Measurements from ENCODE around the gene ERICH6. TPM values are rescaled to one million over a fixed set of nuclear protein-coding genes. Genes with fewer than 3 reads are reported as not detected.

Gene ERICH6
- not detected in 3 replicates for total RNA-seq
- long read RNA-seq, result 0 reads

DNA sequence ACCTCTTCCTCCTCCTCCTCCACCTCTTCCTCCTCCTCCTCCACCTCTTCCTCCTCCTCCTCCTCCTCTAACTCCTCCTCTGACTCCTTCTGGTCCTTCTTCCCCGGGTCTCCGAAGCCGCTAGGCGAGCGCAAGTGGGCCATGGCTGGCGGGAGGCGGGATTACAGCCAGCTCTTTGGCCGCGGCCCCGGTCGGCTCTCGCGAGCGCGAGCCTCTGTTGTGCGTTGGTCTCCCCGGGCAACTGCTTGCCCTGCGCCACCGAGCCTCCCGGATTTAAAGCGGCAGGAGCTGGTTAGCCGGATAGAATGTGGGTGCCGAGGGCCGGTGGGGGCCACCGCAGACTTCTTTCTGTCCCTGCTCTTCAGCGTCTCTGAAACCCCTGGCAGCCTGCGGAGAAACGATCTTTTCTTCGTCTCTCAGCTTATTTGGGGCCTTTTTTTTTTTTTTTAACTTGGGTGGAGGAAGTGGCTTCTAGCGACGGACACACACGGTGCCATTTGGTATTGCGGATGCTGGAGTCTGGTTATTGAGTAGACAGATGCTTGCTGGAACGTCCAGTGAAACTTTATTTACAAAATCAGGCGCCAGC lies at the start of gene ERICH6:
Gene ERICH6, minus strand, starts transcription at position 165 of the 589 bp plus-strand sequence. Its CDS starts 22 bp downstream, at position 143.
- H3K4me3 Mint-ChIP-seq (ENCODE audit: unreplicated experiment), result peak within 1 kb of the TSS; percentile 93
- DNase-seq (ENCODE audit: low spot score), result peak; percentile 96
- peak within 1 kb of the TSS; percentile 94 for H3K27ac Mint-ChIP-seq (ENCODE audit: unreplicated experiment)
- TF ChIP-seq, protein P1, sequence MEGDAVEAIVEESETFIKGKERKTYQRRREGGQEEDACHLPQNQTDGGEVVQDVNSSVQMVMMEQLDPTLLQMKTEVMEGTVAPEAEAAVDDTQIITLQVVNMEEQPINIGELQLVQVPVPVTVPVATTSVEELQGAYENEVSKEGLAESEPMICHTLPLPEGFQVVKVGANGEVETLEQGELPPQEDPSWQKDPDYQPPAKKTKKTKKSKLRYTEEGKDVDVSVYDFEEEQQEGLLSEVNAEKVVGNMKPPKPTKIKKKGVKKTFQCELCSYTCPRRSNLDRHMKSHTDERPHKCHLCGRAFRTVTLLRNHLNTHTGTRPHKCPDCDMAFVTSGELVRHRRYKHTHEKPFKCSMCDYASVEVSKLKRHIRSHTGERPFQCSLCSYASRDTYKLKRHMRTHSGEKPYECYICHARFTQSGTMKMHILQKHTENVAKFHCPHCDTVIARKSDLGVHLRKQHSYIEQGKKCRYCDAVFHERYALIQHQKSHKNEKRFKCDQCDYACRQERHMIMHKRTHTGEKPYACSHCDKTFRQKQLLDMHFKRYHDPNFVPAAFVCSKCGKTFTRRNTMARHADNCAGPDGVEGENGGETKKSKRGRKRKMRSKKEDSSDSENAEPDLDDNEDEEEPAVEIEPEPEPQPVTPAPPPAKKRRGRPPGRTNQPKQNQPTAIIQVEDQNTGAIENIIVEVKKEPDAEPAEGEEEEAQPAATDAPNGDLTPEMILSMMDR (IDR thresholded peaks at IDR 0.05), result peak; percentile 43
- H3K27me3 Mint-ChIP-seq (ENCODE audit: low read depth), result no peaks in the 10 kb centered on the region
- H3K36me3 Mint-ChIP-seq (ENCODE audit: low read depth), result no peaks in the 10 kb centered on the region
- H3K9me3 Mint-ChIP-seq (ENCODE audit: low read depth), result peaks cover 3% of the 10 kb centered on the region
- H3K4me1 Mint-ChIP-seq (ENCODE audit: low read depth), result peaks cover 20% of the 10 kb centered on the region

DNA sequence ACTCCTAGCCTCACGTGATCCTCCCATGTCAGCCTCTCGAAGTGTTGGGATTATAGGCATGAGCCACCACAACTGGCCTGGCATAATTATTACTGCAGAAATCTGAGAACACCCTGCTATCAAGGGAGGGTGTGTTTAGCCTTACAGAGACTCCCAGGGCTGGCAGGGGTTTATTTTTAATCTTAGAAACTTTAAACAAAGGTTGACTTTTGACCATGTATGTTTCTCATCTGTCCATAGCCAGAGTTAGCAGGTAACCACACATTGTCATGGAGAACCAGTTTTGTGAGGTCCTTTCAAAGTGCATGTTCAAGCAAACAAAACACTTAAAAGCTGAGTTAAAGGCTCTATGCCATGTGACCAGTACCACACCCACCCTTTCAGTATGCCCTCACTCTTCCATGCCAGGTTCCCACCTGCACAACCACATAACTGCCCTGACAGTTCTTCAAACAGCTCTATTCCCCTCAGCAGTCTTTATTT lies 48.1 kb upstream of the ERICH6 start:
- H3K36me3 Mint-ChIP-seq (ENCODE audit: low read depth), result peaks cover 3% of the 10 kb centered on the region
- no peak for DNase-seq (ENCODE audit: low spot score)
- peaks cover 64% of the 10 kb centered on the region for H3K4me1 Mint-ChIP-seq (ENCODE audit: low read depth)
- TF ChIP-seq, protein P1 (IDR thresholded peaks at IDR 0.05), result no peak
- H3K4me3 Mint-ChIP-seq (ENCODE audit: unreplicated experiment), result no peak overlapping the region
- no peaks in the 10 kb centered on the region for H3K9me3 Mint-ChIP-seq (ENCODE audit: low read depth)
- H3K27ac Mint-ChIP-seq (ENCODE audit: unreplicated experiment), result peak overlapping the region; percentile 45
- no peaks in the 10 kb centered on the region for H3K27me3 Mint-ChIP-seq (ENCODE audit: low read depth)

DNA sequence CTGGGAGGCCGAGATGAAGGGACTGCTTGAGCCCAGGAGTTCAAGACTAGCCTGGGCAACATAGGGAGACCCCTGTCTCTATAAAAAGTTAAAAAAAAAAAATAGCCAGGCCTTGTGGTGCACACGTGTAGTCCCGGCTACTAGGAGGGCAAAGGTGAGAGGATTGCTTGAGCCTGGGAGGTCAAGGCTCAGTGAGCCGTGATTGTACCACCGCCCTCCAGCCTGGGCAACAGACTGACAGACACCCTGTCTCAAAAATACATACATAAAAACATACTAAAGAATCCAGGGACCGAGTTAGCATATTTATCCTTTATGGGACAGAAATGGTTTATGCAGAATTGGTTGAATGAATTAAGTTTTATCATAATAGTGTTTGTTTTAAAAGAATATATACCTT lies 45.5 kb upstream of the ERICH6 start:
- no peak for DNase-seq (ENCODE audit: low spot score)
- peak overlapping the region; percentile 83 for H3K27ac Mint-ChIP-seq (ENCODE audit: unreplicated experiment)
- peaks cover 2% of the 10 kb centered on the region for H3K36me3 Mint-ChIP-seq (ENCODE audit: low read depth)
- H3K9me3 Mint-ChIP-seq (ENCODE audit: low read depth), result no peaks in the 10 kb centered on the region
- TF ChIP-seq, protein P1 (IDR thresholded peaks at IDR 0.05), result no peak
- peaks cover 77% of the 10 kb centered on the region for H3K4me1 Mint-ChIP-seq (ENCODE audit: low read depth)
- H3K27me3 Mint-ChIP-seq (ENCODE audit: low read depth), result no peaks in the 10 kb centered on the region
- H3K4me3 Mint-ChIP-seq (ENCODE audit: unreplicated experiment), result no peak overlapping the region

DNA sequence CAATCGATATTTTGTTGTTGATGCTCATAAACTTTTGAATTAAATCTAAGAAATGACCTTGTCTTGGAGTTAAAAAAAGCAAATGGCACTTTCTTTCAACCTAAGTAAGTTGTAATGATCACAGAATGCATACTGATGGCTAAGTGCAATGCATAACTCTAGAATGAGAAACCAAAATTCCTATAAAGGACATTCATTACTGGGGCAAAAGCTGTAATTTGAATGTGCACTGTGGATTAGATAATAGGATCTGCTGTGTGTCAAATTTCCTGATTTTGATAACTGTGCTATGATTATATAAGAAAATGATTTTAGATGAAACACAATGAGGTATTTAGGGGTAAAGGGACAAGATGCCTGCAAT lies 44.9 kb upstream of the ERICH6 start:
- Mint-ChIP-seq H3K4me1 (ENCODE audit: low read depth) (peaks cover 77% of the 10 kb centered on the region), H3K27ac (ENCODE audit: unreplicated experiment) (peak overlapping the region; percentile 83)

DNA sequence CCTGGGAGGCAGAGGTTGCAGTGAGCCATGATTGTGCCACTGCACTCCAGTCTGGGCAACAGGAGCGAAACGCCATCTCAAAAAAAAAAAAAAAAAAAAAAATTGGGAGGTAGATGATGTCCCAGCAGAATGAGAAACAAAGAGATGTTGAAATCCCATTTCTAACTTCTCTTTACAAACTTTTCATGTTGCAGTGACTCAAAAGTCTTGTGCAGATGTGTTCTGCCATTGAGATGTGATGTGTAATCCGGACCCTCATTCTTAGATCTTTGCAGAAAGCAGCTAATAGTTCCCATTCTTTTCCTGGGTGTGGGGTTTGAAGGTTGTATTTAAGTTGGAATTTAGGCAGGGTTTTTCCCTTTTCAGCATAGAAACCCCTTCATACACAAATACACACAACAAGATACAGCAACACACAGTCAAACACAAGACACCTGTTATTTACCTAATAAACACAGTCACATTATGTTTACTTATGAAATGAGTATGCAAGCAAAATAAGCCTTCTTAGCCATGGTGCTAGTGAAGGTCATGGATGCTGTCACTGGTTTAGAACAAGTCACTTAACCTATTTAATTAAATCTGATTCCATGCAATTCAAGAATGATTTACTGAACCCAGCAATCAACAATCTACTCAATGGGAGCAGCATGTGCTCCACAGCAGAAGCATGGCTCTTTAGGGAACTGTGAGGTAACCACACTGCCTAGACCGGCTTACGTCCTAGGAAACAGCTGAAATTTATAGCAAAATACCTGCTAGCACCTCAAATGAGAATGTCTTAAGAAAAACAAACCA lies 44.4 kb upstream of the ERICH6 start:
- DNase-seq (ENCODE audit: low spot score), result no peak
- Mint-ChIP-seq H3K4me3 (ENCODE audit: unreplicated experiment) (no peak overlapping the region), H3K27me3 (ENCODE audit: low read depth) (no peaks in the 10 kb centered on the region), H3K27ac (ENCODE audit: unreplicated experiment) (peak overlapping the region; percentile 83), H3K4me1 (ENCODE audit: low read depth) (peaks cover 83% of the 10 kb centered on the region), H3K9me3 (ENCODE audit: low read depth) (no peaks in the 10 kb centered on the region), H3K36me3 (ENCODE audit: low read depth) (peaks cover 2% of the 10 kb centered on the region)
- TF ChIP-seq, protein P1 (IDR thresholded peaks at IDR 0.05), result no peak

More for the DNA sequence above, 44.9 kb upstream of the ERICH6 start:
- no peak for DNase-seq (ENCODE audit: low spot score)
- Mint-ChIP-seq H3K9me3 (ENCODE audit: low read depth) (no peaks in the 10 kb centered on the region), H3K36me3 (ENCODE audit: low read depth) (peaks cover 2% of the 10 kb centered on the region), H3K4me3 (ENCODE audit: unreplicated experiment) (no peak overlapping the region), H3K27me3 (ENCODE audit: low read depth) (no peaks in the 10 kb centered on the region)
- TF ChIP-seq, protein P1 (IDR thresholded peaks at IDR 0.05), result no peak
